Sciatic nerve (tissue), 2 donors: Measurements from ENCODE around the gene LACRT. TPM values are rescaled to one million over a fixed set of nuclear protein-coding genes. Genes with fewer than 3 reads are reported as not detected.
A peak's percentile ranks its signal among the peaks of the same experiment; 100 is the strongest.
"Not testable (repeated sequence)": the region's sequence is repeated elsewhere in the genome, so short reads cannot be mapped to it uniquely, and the experiment has no call there.

ENCODE experiments used
- ATAC-seq: fragments of 200-7000 bp; cut with Tn5 transposase; one replicate; pipeline ENCODE4 v1.9.1; 2020; ENCODE audit warnings: mild to moderate bottlenecking, moderate library complexity
- DNase-seq: peaks from one replicate; pipeline ENCODE4 v3.0.0-alpha.2; 2020; ENCODE audit warnings: low spot score
- intact Hi-C: fragments of 100-400 bp; cut with DNase I; formaldehyde crosslinking; loops from one replicate; pipeline ENCODE4 v1.14.2; 2022
- total RNA-seq: library from RNA; stranded (reverse); fragmentation: NEBNext Ultra II Directional; extraction: Animal tissue kit (Norgen Biotek cat#: 25700); gene quantifications from one replicate; pipeline ENCODE4 v1.2.1, GENCODE V29; 2021
- donor health status: DM: no; HTN: no; CAD: no.
- donor health status: DM: no; HTN: no; CAD: no.

LACRT gene
- not detected for total RNA-seq

DNA sequence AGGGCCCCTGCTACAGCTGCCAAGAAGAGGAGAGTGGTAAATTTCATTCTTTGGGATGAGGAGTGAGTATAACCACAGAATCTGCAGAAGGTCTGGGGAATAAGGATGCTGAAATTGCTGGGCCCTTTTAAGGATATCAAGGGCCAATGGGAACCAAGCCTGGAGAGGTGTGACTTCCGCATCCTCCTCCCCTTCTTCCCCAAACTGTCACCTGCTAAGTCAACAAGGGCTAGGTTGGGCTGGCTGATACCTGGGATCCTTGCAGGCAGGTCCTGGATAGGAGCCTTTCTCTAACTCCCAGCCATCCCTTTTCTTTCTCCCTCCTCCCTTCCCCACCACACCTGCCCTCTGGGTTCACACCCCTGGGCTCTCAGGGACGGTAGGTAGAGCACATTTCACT, at the start of gene LACRT:
Gene LACRT, minus strand, starts transcription at position 101 of the 400 bp plus-strand sequence. Its CDS starts 54 bp downstream, at position 47.
- intact Hi-C loops, result no loop called here
- DNase-seq (no peak), ATAC-seq (no peak)

- DNase-seq (no peak), ATAC-seq (no peak)
- intact Hi-C loops, result no loop called here
These were observed 48.7 kb upstream of the LACRT start for GRCh38 chr12:54683398-54683797.

DNA sequence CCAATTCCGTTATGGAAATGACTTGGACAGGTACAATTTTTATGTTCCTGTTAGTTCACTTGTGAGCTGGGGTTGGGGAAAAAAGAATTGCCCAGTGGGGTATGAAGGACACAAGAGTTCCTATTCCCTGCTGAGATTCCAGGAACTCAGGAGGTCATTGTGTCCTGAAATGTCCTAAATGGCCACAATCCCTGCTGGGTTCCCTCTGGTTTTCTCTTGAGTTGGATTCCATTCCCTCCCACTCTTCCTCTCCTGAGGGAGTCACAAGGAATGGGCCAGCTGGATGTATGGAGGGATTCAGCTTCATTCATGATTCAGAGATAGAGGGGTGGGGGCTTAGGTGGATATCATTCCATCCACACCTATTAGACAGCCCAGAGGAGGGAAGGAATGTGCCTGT, 48.0 kb upstream of the LACRT start:
- intact Hi-C loops, result no loop called here
- DNase-seq (no peak), ATAC-seq (no peak)

DNA sequence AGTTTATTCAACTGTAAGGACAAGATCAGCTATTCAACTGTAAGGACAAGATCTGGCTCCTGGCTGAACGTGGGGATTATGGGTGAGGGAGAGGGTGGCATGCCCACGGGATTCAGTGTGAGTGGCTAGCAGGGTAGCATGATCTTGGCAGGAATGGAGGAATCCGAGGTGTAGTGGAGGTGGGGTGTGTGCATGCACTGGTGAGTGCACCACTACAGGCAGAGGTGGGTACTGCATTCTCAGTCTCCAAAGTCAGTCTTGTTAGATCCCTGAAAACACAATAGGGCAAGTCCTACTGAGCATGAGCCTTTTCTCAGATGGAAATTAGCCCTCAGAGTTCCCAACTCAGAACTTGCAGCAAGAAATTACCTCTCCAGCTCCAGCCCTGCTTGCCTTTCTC, 45.7 kb upstream of the LACRT start:
- DNase-seq, result no peak
- no peak for ATAC-seq
- intact Hi-C loops, result no loop called here

- ATAC-seq (no peak), DNase-seq (no peak)
- intact Hi-C loops, result no loop called here
These were observed 43.4 kb upstream of the LACRT start for GRCh38 chr12:54678131-54678530.

GRCh38 chr12:54667945-54668344, 33.2 kb upstream of the LACRT start:
- DNase-seq (no peak), ATAC-seq (no peak)
- intact Hi-C loops, result no loop called here

DNA sequence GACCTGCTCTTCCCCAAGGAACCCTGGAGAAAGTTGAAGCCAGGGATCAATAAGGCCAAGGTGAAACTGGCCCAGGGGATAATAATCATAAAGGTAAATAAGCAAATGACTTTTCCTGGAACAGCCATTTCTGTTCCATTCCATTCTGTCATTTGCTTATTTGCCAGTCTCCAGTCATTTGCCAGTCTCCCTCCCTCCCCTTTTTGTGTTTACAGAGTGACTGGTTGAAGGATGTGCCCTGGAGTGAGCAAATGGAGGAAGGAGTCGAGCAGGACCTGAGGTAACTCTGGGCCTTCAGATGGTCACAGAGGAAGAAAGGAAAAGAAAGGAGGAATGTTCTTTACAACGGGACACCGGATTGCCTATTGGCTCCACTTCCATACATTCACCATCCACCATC, 31.3 kb upstream of the LACRT start:
- ATAC-seq (no peak), DNase-seq (no peak)
- intact Hi-C loops, result no loop called here

DNA sequence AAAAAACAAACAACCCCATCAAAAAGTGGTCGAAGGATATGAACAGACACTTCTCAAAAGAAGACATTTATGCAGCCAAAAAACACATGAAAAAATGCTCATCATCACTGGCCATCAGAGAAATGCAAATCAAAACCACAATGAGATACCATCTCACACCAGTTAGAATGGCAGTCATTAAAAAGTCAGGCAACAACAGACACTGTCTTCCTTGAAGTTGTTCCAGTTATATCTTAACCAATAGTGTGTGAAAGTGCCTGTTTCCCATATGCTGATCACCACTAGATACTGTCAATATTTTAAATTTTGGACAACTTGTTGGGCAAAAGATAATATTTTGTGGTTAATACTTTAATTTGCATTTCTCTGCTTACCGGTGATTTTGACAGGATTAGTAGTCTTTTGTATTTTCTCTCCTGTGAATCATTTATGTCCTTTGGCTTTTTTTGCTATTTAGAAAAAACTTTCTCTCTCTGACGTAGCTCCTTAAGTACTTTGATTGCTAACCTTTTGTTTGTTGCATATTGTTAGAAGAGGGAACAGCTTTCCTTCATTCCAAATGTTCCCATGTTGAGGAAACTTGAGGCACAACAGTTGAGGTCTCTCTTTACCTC, 30.4 kb upstream of the LACRT start:
- ATAC-seq, intact Hi-C loops, DNase-seq: not testable (repeated sequence)

GRCh38 chr12:54663603-54664002, 28.9 kb upstream of the LACRT start:
- intact Hi-C loops, result no loop called here

DNA sequence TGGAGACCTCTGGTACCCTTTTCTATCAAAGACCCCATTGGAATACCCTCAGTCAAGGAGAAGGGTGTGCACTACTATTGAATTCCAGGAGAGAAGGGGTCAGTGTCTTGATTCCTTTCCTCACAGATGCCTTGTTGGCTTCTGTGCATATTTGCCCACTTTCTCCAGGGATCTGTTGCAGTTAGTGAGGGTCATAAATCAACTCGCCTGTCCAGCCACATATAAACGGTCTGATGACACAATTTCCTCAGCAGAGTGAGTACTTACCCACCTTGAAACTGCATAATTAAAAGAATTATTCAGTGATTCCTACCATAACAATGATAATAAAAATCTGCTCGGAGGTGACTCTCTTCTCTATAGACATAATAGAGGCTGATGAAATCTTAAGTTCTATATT, 27.3 kb upstream of the LACRT start:
- DNase-seq (no peak), ATAC-seq (no peak)
- intact Hi-C loops, result no loop called here

More at GRCh38 chr12:54663603-54664002, 28.9 kb upstream of the LACRT start:
- DNase-seq (no peak), ATAC-seq (no peak)

DNA sequence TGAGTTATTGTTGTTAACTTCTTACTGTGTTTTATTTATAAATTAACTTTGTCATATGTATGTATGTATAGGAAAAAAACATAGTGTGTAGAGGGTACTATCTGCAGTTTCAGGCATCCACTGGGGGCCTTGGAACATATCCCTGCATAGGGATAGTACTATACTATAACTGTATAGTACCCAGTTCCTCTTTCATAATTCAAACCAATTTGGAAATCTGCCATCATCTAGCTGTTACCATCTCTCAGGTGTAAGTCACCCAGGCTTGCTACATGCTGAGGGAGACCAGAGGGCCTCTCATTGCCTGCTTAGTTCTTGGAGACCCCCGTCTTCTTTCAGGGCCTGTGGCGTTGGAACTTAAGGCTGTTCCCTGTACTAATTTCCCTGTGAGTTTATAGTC, 26.4 kb upstream of the LACRT start:
- intact Hi-C loops, result no loop called here
- ATAC-seq (no peak), DNase-seq (no peak)

- intact Hi-C loops, result no loop called here
- ATAC-seq (no peak), DNase-seq (no peak)
These were observed 25.7 kb upstream of the LACRT start for GRCh38 chr12:54660320-54660962.

GRCh38 chr12:54658306-54659264, 23.9 kb upstream of the LACRT start:
- DNase-seq (no peak), ATAC-seq (peak; percentile 20)
- intact Hi-C loops, result no loop called here

DNA sequence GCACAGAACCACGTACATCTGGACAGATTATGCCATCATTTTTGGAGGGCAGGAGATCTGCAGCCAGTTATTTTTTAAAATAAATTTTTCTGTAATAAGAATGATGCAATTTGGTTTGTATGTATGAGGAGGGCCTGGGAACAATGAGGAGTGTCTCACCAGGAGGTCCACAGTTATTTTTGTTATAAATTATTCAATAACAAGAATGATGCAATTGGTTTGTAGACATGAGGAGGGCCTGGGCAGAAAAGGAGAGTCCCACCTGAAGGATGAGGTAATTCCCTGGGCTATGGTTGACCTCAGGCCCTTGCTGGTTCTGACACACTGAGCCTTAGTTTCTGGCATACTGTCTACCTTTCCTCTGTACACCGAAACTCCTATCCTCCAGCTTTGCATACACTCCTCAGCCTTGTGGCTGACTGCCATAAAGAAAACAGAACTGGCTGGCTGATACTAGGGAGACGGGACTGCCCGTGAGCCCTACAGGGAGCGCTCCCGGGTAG, 22.5 kb upstream of the LACRT start:
- DNase-seq, result no peak

GRCh38 chr12:54654926-54655325, 20.2 kb upstream of the LACRT start:
- DNase-seq (no peak), ATAC-seq (no peak)
- intact Hi-C loops, result no loop called here

More for the DNA sequence above, 22.5 kb upstream of the LACRT start:
- ATAC-seq, result no peak
- intact Hi-C loops, result no loop called here

DNA sequence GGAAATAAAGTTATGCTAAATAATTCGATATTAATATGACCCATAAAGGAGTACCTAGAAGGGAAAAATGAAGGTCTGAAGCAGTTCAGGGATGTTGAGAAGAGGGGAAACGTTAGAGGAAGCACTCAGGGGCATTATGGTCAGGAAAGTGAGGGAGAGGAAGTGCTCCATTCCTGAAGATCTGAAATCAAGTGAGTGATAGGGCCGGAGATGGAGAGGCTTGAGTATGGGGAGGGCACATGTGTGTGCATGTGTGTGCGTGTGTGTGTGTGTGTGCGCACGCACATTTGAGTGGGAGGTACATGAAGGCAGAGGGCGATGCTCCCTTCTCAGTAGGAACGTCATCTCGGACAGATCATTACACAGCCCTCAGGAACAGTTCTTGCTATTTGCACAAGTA, 18.3 kb upstream of the LACRT start:
- DNase-seq (no peak), ATAC-seq (no peak)
- intact Hi-C loops, result no loop called here

DNA sequence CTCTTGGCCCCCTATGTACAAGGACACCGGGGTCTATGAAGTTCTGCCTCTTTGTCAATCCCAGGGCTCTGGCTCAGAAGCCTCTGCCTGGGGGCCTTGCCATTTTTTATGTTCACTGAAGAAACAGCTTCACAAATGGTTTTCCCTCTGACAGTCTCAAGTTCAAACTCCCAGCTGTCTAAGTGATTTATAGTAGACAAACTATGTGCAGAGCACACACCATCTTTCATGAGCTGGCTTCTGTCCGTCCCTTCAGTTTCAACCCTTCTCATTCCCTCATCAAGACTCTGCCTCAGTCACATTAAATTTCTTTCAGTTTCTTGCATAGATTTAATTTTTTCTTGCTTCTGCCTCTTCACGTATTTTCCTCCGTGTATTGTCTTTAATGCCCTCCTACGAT, 16.2 kb upstream of the LACRT start:
- ATAC-seq (no peak), DNase-seq (no peak)
- intact Hi-C loops, result no loop called here

- intact Hi-C loops, result no loop called here
- DNase-seq (no peak), ATAC-seq (no peak)
These were observed 15.7 kb upstream of the LACRT start for GRCh38 chr12:54650409-54650808.

GRCh38 chr12:54649825-54650224, 15.1 kb upstream of the LACRT start:
- ATAC-seq (no peak), DNase-seq (no peak)
- intact Hi-C loops, result no loop called here

DNA sequence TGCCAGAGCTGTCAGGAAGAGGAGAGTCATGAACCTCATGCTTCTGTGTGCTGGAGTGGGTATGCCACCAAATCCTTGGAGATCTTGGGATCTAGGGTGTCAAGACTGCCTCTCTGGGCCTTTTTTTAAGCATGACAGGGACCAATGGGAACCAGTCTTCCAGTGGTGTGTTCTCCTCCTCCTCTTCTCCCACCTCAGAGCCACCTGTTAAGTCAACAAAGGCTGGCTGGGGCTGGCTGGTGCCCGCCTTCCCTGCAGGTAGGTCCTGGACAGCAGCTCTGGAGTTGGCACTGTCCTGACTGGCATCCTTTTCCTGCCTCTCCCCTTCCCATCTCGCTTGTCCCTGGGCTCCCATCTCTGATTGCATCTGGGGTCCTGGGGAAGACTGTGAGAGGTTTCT, 13.6 kb upstream of the LACRT start, which contains the start of gene DCD:
Gene DCD, minus strand, starts transcription at position 101 of the 400 bp plus-strand sequence. Its CDS starts 62 bp downstream, at position 39.
- no peak for ATAC-seq
- intact Hi-C loops, result no loop called here

More for the DNA sequence above, 13.6 kb upstream of the LACRT start, which contains the start of gene DCD:
- no peak for DNase-seq
